IMR-90 (cell line): ENCODE measurements around the gene DRAP1. TPM values are rescaled to one million over a fixed set of nuclear protein-coding genes. Genes with fewer than 3 reads are reported as not detected.
A peak's percentile ranks its signal among the peaks of the same experiment; 100 is the strongest.

Source experiments
- ATAC-seq: fragments of 200-7000 bp; cut with Tn5 transposase; 2 replicates; pipeline ENCODE4 v1.9.1; 2020; ENCODE audit warnings: low read depth, mild to moderate bottlenecking, moderate library complexity
- BruUV-seq: library from RNA; stranded (reverse); fragments of 400-500 nt; replicated peaks from 2 replicates; lab custom pipeline; 2021; lab: Mats Ljungman, UMichigan
- CTCF ChIA-PET: fragments of 300-600 bp; formaldehyde crosslinking; extraction: SDS; loops from one replicate; lab custom pipeline; 2021; ENCODE audit warnings: antibody characterized with exemption; lab: Yijun Ruan, JAX
- POLR2A ChIA-PET: fragments of 300-600 bp; sonication (Branson Sonifier 250); formaldehyde crosslinking; loops from one replicate; lab custom pipeline; 2022; ENCODE audit warnings: antibody characterized with exemption; ENCODE audit not compliant: unreplicated experiment; lab: Charles Lee
- DNase-seq: peaks from one replicate; pipeline ENCODE4 v3.0.0; 2013
- H2AFZ ChIP-seq: replicated peaks from 2 replicates; pipeline ENCODE3; 2013; ENCODE audit warnings: low read length, mild to moderate bottlenecking; ENCODE audit not compliant: poor library complexity
- H2AK5ac ChIP-seq: 2 replicates; pipeline ENCODE4 v1.6.1; 2013; ENCODE audit warnings: low read depth, low read length, inconsistent platforms
- H2AK9ac ChIP-seq: replicated peaks from 2 replicates; pipeline ENCODE3; 2013; ENCODE audit warnings: mild to moderate bottlenecking, low read depth, low read length, moderate library complexity; ENCODE audit not compliant: poor library complexity
- H2BK120ac ChIP-seq: 2 replicates; pipeline ENCODE4 v1.6.1; 2013; ENCODE audit warnings: low read depth, low read length, inconsistent platforms
- H2BK15ac ChIP-seq: 3 replicates; pipeline ENCODE4 v1.6.1; 2013; ENCODE audit warnings: low read depth, low read length, inconsistent platforms
- H2BK20ac ChIP-seq: 2 replicates; pipeline ENCODE4 v1.6.1; 2013; ENCODE audit warnings: low read depth, mild to moderate bottlenecking, inconsistent platforms, low read length, moderate library complexity
- H2BK5ac ChIP-seq: 2 replicates; pipeline ENCODE4 v1.6.1; 2013; ENCODE audit warnings: mild to moderate bottlenecking, low read depth, low read length, inconsistent platforms; ENCODE audit not compliant: poor library complexity, severe bottlenecking
- H3K14ac ChIP-seq: replicated peaks from 2 replicates; pipeline ENCODE4 v1.6.1; 2013; ENCODE audit warnings: low read depth, low read length, inconsistent platforms
- H3K18ac ChIP-seq: 2 replicates; pipeline ENCODE4 v1.6.1; 2013; ENCODE audit warnings: low read depth, low read length, control low read depth
- H3K23ac ChIP-seq: 2 replicates; pipeline ENCODE4 v1.6.1; 2013; ENCODE audit warnings: low read depth, low read length, inconsistent platforms
- H3K27ac ChIP-seq: 2 replicates; pipeline ENCODE4 v1.5.1; 2013; ENCODE audit warnings: mild to moderate bottlenecking, control low read depth, low read length; ENCODE audit not compliant: insufficient read depth
- H3K27me3 ChIP-seq: 2 replicates; pipeline ENCODE4 v1.6.1; 2013; ENCODE audit warnings: low read length; ENCODE audit not compliant: control insufficient read depth, insufficient read depth
- H3K36me3 ChIP-seq: 2 replicates; pipeline ENCODE4 v1.6.1; 2013; ENCODE audit warnings: low read length, mixed read lengths; ENCODE audit not compliant: control insufficient read depth, insufficient read depth
- H3K4ac ChIP-seq: 2 replicates; pipeline ENCODE4 v1.6.1; 2013; ENCODE audit warnings: low read depth, low read length, inconsistent platforms
- H3K4me1 ChIP-seq: 2 replicates; pipeline ENCODE4 v1.6.1; 2013; ENCODE audit warnings: low read length, mixed read lengths; ENCODE audit not compliant: control insufficient read depth, insufficient read depth
- H3K4me2 ChIP-seq: 2 replicates; pipeline ENCODE4 v1.6.1; 2013; ENCODE audit warnings: low read depth, mild to moderate bottlenecking, control low read depth, low read length, moderate library complexity
- H3K4me3 ChIP-seq: 2 replicates; pipeline ENCODE4 v1.5.1; 2013; ENCODE audit warnings: low read depth, mild to moderate bottlenecking, control low read depth, low read length, moderate library complexity; ENCODE audit not compliant: insufficient read depth
- H3K56ac ChIP-seq: 2 replicates; pipeline ENCODE4 v1.6.1; 2013; ENCODE audit warnings: low read length, inconsistent platforms; ENCODE audit not compliant: insufficient read depth; ENCODE audit errors: extremely low read depth
- H3K79me1 ChIP-seq, 2 experiments: 2 replicates each; pipeline ENCODE4 v1.6.1; 2013; ENCODE audit warnings: low read length in 2 of 2, inconsistent platforms in 1 of 2, low read depth in 1 of 2
- H3K9ac ChIP-seq: 2 replicates; pipeline ENCODE4 v1.6.1; 2013; ENCODE audit warnings: low read depth, low read length, control low read depth
- H3K9me1 ChIP-seq: 2 replicates; pipeline ENCODE4 v1.6.1; 2013; ENCODE audit warnings: low read length, inconsistent platforms; ENCODE audit not compliant: insufficient read depth
- H3K9me3 ChIP-seq: 2 replicates; pipeline ENCODE4 v1.6.1; 2013; ENCODE audit warnings: low read length; ENCODE audit not compliant: control insufficient read depth, insufficient read depth
- H4K20me1 ChIP-seq: 2 replicates; pipeline ENCODE4 v1.6.1; 2013; ENCODE audit warnings: low read length, inconsistent platforms; ENCODE audit not compliant: insufficient read depth
- H4K5ac ChIP-seq: 2 replicates; pipeline ENCODE4 v1.6.1; 2013; ENCODE audit warnings: mild to moderate bottlenecking, low read depth, low read length, control low read depth
- H4K8ac ChIP-seq, 2 experiments: 2 replicates each; pipeline ENCODE4 v1.6.1; 2013; ENCODE audit warnings: low read depth in 2 of 2, low read length in 2 of 2, control low read depth in 1 of 2, inconsistent platforms in 1 of 2
- H4K91ac ChIP-seq: 2 replicates; pipeline ENCODE4 v1.6.1; 2013; ENCODE audit warnings: low read depth, low read length, inconsistent platforms; ENCODE audit not compliant: insufficient read depth
- BHLHE40 ChIP-seq: fragments of 150-350 bp; IDR thresholded peaks from 2 replicates; pipeline ENCODE4 v1.6.1; 2016; ENCODE audit warnings: mild to moderate bottlenecking, low read depth, low read length
- CEBPB ChIP-seq: IDR thresholded peaks from 2 replicates; pipeline ENCODE4 v1.6.1; 2012; ENCODE audit warnings: low read depth, low read length, improper control_type of control experiment
- CHD1 ChIP-seq: IDR thresholded peaks from 2 replicates; pipeline ENCODE4 v1.6.1; 2012; ENCODE audit warnings: low read depth, low read length, improper control_type of control experiment
- FOS ChIP-seq: fragments of 150-350 bp; IDR thresholded peaks from 2 replicates; pipeline ENCODE4 v1.6.1; 2016; ENCODE audit warnings: low read depth, low read length
- MAFK ChIP-seq: IDR thresholded peaks from 2 replicates; pipeline ENCODE4 v1.6.1; 2012; ENCODE audit warnings: low read depth, low read length, improper control_type of control experiment
- MAZ ChIP-seq: IDR thresholded peaks from 2 replicates; pipeline ENCODE4 v1.6.1; 2012; ENCODE audit warnings: low read depth, mild to moderate bottlenecking, low read length, improper control_type of control experiment, moderate library complexity, borderline replicate concordance
- MXI1 ChIP-seq: IDR thresholded peaks from 2 replicates; pipeline ENCODE4 v1.6.1; 2012; ENCODE audit warnings: low read depth, mild to moderate bottlenecking, low read length, moderate library complexity, borderline replicate concordance
- NFE2L2 ChIP-seq: fragments of 150-350 bp; IDR thresholded peaks from 2 replicates; pipeline ENCODE4 v1.6.1; 2016; ENCODE audit warnings: low read depth, mild to moderate bottlenecking, low read length
- POLR2A ChIP-seq: IDR thresholded peaks from 2 replicates; pipeline ENCODE4 v1.6.1; 2012; ENCODE audit warnings: mild to moderate bottlenecking, low read depth, low read length
- RAD21 ChIP-seq: IDR thresholded peaks from 2 replicates; pipeline ENCODE4 v1.6.1; 2012; ENCODE audit warnings: low read length, improper control_type of control experiment
- RCOR1 ChIP-seq: IDR thresholded peaks from 2 replicates; pipeline ENCODE4 v1.6.1; 2012; ENCODE audit warnings: mild to moderate bottlenecking, low read length, improper control_type of control experiment; ENCODE audit not compliant: insufficient replicate concordance
- RFX5 ChIP-seq: IDR thresholded peaks from 2 replicates; pipeline ENCODE4 v1.8.0; 2012; ENCODE audit warnings: low read depth, mild to moderate bottlenecking, low read length, moderate library complexity
- SMC3 ChIP-seq: fragments of 150-350 bp; IDR thresholded peaks from 2 replicates; pipeline ENCODE4 v1.6.1; 2016; ENCODE audit warnings: low read depth, mild to moderate bottlenecking, antibody characterized with exemption, low read length, moderate library complexity
- WGBS, 2 experiments: methylation state at CpG; one replicate each; pipeline versions ENCODE4 v1.1.5 to v1.1.7; 2013; ENCODE audit warnings: missing lambda C conversion rate in 2 of 2; ENCODE audit not compliant: insufficient read length in 1 of 2; ENCODE audit errors: extremely low coverage in 2 of 2; 5-methylcytosine and 5-hydroxymethylcytosine counted together
- dilution Hi-C: fragments of 300-500 bp; cut with HindIII; formaldehyde crosslinking; loops from one replicate; pipeline ENCODE4 v1.14.3; 2018; ENCODE audit warnings: low sequenced_read_pairs; ENCODE audit not compliant: unreplicated experiment
- in situ Hi-C: fragments of 300-500 bp; cut with MboI; formaldehyde crosslinking; loops from 3 replicates; pipeline ENCODE4 v1.14.3; 2019; ENCODE audit warnings: low sequenced_read_pairs, inconsistent platforms, mixed read lengths
- intact Hi-C: fragments of 100-400 bp; cut with micrococcal nuclease; formaldehyde crosslinking; loops from 2 replicates; pipeline ENCODE4 v1.10.0; 2022
- polyA plus RNA-seq, 3 experiments: library from polyadenylated mRNA; depleted of rRNA; stranded (reverse); fragments of >200 nt; gene quantifications; 2 replicates each; pipeline ENCODE4 v1.2.3, GENCODE V29; 2012; ENCODE audit warnings: low replicate concordance in 1 of 3
- total RNA-seq: library from RNA; depleted of rRNA; stranded (reverse); fragments of >200 nt; gene quantifications from 2 replicates; pipeline ENCODE4 v1.2.3, GENCODE V29; 2012
- TF ChIP-seq, protein P1 (sequence below): conservative IDR thresholded peaks from 2 replicates; pipeline ENCODE4 v1.5.1; 2012; ENCODE audit warnings: mild to moderate bottlenecking, low read depth, low read length, improper control_type of control experiment
- TF ChIP-seq, protein P2 (sequence below): fragments of 150-350 bp; IDR thresholded peaks from 2 replicates; pipeline ENCODE4 v1.6.1; 2016; ENCODE audit warnings: low read depth, mild to moderate bottlenecking, low read length, moderate library complexity, borderline replicate concordance
- TF ChIP-seq, protein P3 (sequence below): fragments of 150-350 bp; IDR thresholded peaks from 2 replicates; pipeline ENCODE4 v1.6.1; 2017; ENCODE audit warnings: mild to moderate bottlenecking, antibody characterized with exemption, low read length, low read depth

DRAP1 gene
- total and polyA plus RNA-seq, 2 of the 4 experiments (the other 2 are of a cell fraction), result 237 to 344 TPM

DNA sequence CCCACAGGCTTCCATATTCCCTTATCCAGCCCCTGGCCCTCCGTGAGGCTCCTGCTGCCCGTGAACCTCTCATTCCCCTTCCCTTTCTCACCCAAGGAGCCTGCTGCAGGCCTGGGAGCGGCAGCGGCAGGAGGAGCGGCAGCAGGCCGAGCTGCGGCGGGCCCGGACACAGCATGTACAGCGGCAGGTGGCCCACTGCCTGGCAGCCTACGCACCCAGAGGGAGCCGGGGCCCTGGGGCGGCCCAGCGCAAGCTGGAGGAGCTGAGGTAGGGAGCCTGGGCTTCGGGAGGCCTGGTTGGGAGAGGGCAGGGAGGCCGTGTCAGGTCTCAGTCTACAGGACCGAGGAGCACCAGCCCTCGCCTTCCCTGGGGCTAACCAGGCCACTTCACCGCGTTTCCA lies 34.2 kb downstream of the DRAP1 start:
- Histone ChIP-seq H2BK20ac (no peak overlapping the region), H3K23ac (no peak overlapping the region), H3K4ac (no peak overlapping the region), H3K9ac (no peak overlapping the region), H4K8ac (no peak overlapping the region), H3K36me3 (no peaks in the 10 kb centered on the region), H3K18ac (no peak overlapping the region), H3K9me1 (no peaks in the 10 kb centered on the region; the same call in 1 of the 2 replicates), H2AFZ (peak overlapping the region; percentile 61), H3K56ac (no peak overlapping the region), H3K27ac (no peak overlapping the region), H3K4me3 (no peak overlapping the region), H4K20me1 (no peaks in the 10 kb centered on the region), H2BK15ac (no peak overlapping the region), H3K4me1 (no peaks in the 10 kb centered on the region), H3K79me1 (no peaks in the 10 kb centered on the region), H3K9me3 (no peaks in the 10 kb centered on the region), H4K5ac (no peak overlapping the region), H3K27me3 (no peaks in the 10 kb centered on the region), H3K4me2 (no peak overlapping the region), H4K91ac (no peak overlapping the region), H2AK9ac (peak overlapping the region; percentile 61), H2AK5ac (no peak overlapping the region), H2BK120ac (no peak overlapping the region), H3K14ac (no peak overlapping the region), H2BK5ac (no peak overlapping the region)
- ATAC-seq (no peak), DNase-seq (no peak)
- intact Hi-C loops, result no loop called here
- in situ Hi-C loops, result no loop called here
- TF ChIP-seq CEBPB (no peak), FOS (no peak), SMC3 (no peak), MAZ (no peak), MXI1 (no peak), POLR2A (no peak), RAD21 (no peak), CHD1 (no peak), BHLHE40 (no peak), RCOR1 (no peak), MAFK (no peak), RFX5 (no peak), NFE2L2 (no peak)
- TF ChIP-seq, protein P1, sequence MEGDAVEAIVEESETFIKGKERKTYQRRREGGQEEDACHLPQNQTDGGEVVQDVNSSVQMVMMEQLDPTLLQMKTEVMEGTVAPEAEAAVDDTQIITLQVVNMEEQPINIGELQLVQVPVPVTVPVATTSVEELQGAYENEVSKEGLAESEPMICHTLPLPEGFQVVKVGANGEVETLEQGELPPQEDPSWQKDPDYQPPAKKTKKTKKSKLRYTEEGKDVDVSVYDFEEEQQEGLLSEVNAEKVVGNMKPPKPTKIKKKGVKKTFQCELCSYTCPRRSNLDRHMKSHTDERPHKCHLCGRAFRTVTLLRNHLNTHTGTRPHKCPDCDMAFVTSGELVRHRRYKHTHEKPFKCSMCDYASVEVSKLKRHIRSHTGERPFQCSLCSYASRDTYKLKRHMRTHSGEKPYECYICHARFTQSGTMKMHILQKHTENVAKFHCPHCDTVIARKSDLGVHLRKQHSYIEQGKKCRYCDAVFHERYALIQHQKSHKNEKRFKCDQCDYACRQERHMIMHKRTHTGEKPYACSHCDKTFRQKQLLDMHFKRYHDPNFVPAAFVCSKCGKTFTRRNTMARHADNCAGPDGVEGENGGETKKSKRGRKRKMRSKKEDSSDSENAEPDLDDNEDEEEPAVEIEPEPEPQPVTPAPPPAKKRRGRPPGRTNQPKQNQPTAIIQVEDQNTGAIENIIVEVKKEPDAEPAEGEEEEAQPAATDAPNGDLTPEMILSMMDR, result no peak
- TF ChIP-seq, protein P2, sequence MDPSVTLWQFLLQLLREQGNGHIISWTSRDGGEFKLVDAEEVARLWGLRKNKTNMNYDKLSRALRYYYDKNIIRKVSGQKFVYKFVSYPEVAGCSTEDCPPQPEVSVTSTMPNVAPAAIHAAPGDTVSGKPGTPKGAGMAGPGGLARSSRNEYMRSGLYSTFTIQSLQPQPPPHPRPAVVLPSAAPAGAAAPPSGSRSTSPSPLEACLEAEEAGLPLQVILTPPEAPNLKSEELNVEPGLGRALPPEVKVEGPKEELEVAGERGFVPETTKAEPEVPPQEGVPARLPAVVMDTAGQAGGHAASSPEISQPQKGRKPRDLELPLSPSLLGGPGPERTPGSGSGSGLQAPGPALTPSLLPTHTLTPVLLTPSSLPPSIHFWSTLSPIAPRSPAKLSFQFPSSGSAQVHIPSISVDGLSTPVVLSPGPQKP, result no peak
- TF ChIP-seq, protein P3, sequence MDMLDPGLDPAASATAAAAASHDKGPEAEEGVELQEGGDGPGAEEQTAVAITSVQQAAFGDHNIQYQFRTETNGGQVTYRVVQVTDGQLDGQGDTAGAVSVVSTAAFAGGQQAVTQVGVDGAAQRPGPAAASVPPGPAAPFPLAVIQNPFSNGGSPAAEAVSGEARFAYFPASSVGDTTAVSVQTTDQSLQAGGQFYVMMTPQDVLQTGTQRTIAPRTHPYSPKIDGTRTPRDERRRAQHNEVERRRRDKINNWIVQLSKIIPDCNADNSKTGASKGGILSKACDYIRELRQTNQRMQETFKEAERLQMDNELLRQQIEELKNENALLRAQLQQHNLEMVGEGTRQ, result no peak
- BruUV-seq, result no TSS peak
- dilution Hi-C loops, result no loop called here
- WGBS, 2 experiments, result 91% methylated on average over 7 of the region's 20 CpGs; no CpG with 5 or more reads in 1 of the 2 experiments
- ChIA-PET CTCF (no interaction called here), POLR2A (no interaction called here)
